ENCODE data around the gene GRM1. TPM values are rescaled to one million over a fixed set of nuclear protein-coding genes. Genes with fewer than 3 reads are reported as not detected.

GRM1 gene
- total RNA-seq, 4 donors from 2014 or later, result 0.13 TPM; not detected in 3

- Histone ChIP-seq H3K4me3 (no peak overlapping the region), H3K4me1 (no peaks in the 10 kb centered on the region), H3K36me3 (no peaks in the 10 kb centered on the region), H3K9me3 (peaks cover 0 to 8% (median 0%) of the 10 kb centered on the region in 3 donors), H3K27ac (no peak overlapping the region), H3K27me3 (no peaks in the 10 kb centered on the region)
- no peak for ATAC-seq
- no peak for TF ChIP-seq POLR2AphosphoS5 (IDR thresholded peaks at IDR 0.05)
- TF ChIP-seq POLR2A (IDR thresholded peaks at IDR 0.05), result no peak
- no peak for TF ChIP-seq CTCF (IDR thresholded peaks at IDR 0.05)
- TF ChIP-seq EP300 (IDR thresholded peaks at IDR 0.05), result no peak
- WGBS, 2 donors (ENCODE audit: low coverage in 1 of 2), result 62 to 68% methylated on average over 7 of the region's 7 CpGs
Measured at GRCh38 chr6:146363838-146364607, 335.2 kb downstream of the GRM1 start.

- no peak for ATAC-seq
- Histone ChIP-seq H3K4me1 (no peaks in the 10 kb centered on the region), H3K9me3 (peaks cover 0 to 8% (median 0%) of the 10 kb centered on the region in 3 donors), H3K4me3 (no peak overlapping the region), H3K27me3 (no peaks in the 10 kb centered on the region), H3K36me3 (no peaks in the 10 kb centered on the region), H3K27ac (no peak overlapping the region)
- WGBS, 2 donors (ENCODE audit: low coverage in 1 of 2), result 67 to 80% methylated on average over 3 of the region's 3 CpGs
- TF ChIP-seq EP300 (IDR thresholded peaks at IDR 0.05) (no peak), POLR2AphosphoS5 (IDR thresholded peaks at IDR 0.05) (no peak), CTCF (IDR thresholded peaks at IDR 0.05) (no peak), POLR2A (IDR thresholded peaks at IDR 0.05) (no peak)
Measured at GRCh38 chr6:146364816-146365594, 336.1 kb downstream of the GRM1 start.

- peaks cover 0 to 8% (median 0%) of the 10 kb centered on the region in 3 donors for H3K9me3 ChIP-seq
- no peak for ATAC-seq
- no peaks in the 10 kb centered on the region for H3K27me3 ChIP-seq
- H3K36me3 ChIP-seq, result no peaks in the 10 kb centered on the region
- H3K27ac ChIP-seq, result no peak overlapping the region
- 36 to 53% methylated on average over 1 of the region's 1 CpG for WGBS, 2 donors (ENCODE audit: low coverage in 1 of 2)
- TF ChIP-seq POLR2AphosphoS5 (IDR thresholded peaks at IDR 0.05), result no peak
- TF ChIP-seq EP300 (IDR thresholded peaks at IDR 0.05), result no peak
- TF ChIP-seq POLR2A (IDR thresholded peaks at IDR 0.05), result no peak
- no peak for TF ChIP-seq CTCF (IDR thresholded peaks at IDR 0.05)
- H3K4me3 ChIP-seq, result no peak overlapping the region
- H3K4me1 ChIP-seq, result no peaks in the 10 kb centered on the region
Measured at GRCh38 chr6:146367061-146367460, 338.2 kb downstream of the GRM1 start.

GRCh38 chr6:146369866-146370265, 341.0 kb downstream of the GRM1 start:
- H3K36me3 ChIP-seq, result no peaks in the 10 kb centered on the region
- no peaks in the 10 kb centered on the region for H3K4me1 ChIP-seq
- ATAC-seq, result no peak
- 82 to 88% methylated on average over 1 of the region's 1 CpG for WGBS, 2 donors (ENCODE audit: low coverage in 1 of 2)
- peaks cover 0 to 8% (median 0%) of the 10 kb centered on the region in 3 donors for H3K9me3 ChIP-seq
- H3K27me3 ChIP-seq, result no peaks in the 10 kb centered on the region
- H3K4me3 ChIP-seq, result no peak overlapping the region
- no peak overlapping the region for H3K27ac ChIP-seq
- TF ChIP-seq CTCF (IDR thresholded peaks at IDR 0.05), result no peak
- no peak for TF ChIP-seq POLR2AphosphoS5 (IDR thresholded peaks at IDR 0.05)
- TF ChIP-seq EP300 (IDR thresholded peaks at IDR 0.05), result no peak
- TF ChIP-seq POLR2A (IDR thresholded peaks at IDR 0.05), result no peak
